GM21381 (cell line): Measurements from ENCODE around the gene CD247.

Experiments
- ATAC-seq: cut with Tn5 transposase; IDR thresholded peaks from one replicate; pipeline ENCODE4 v1.9.1; 2021; ENCODE audit warnings: mild to moderate bottlenecking, moderate library complexity; ENCODE audit not compliant: unreplicated experiment

The CD247 gene

DNA sequence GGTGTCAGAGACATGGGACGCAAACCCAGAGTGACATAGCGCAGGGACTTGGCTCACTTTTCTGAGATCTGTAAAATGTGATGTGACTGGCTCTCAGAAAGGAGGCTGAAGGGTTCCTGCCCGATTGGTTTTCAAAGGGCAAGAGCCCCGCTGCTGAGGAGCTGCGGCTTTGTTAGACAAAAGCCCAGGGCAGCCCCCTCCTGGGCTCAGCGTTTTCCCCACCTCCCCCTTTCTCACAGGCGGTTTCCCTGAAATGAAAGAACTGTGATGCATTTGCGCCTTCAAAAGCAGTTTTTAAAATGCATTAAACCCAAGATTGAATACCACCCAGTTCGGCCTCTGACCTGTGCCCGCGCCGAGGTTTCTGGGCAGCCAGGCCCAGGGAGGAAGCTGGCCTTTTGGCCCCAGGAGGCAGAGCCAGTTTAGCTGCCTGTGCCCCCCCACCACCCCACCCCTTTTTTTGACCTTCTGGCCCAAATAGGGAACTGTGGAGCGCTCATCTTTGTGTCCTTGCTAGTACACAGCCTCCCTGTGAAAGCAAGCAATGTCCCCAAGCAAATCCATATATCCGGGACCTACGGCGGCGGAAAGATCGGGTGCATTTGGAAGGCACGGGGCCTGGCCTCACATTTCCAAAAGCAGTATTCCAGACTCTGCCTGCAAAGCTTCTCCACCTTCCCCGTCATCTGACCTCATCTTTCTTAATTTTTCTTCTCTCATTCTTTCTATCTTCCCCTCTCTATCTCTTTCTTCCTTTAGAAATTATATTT lies 28.6 kb downstream of the CD247 start:
- no peak for ATAC-seq

DNA sequence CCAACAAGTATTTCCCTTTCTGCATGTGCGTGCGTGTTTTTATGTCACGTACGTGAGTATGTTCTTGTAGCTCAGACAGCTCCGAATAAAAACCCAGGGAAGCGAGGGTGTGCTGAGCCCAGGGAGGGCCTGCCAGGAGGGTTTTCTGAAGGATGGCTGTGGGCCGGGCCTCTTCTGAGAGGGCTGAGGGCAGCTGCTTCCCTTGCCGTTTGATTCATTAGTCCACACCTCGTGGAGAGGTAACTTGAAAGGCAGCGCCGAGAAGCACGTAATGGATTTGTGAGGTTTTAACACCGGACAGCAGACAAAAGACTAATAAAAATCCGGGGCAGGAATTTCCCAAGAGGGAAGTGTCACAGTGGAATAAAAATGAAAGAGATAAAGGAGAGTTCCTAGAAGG lies 29.5 kb downstream of the CD247 start:
- ATAC-seq: no peak

DNA sequence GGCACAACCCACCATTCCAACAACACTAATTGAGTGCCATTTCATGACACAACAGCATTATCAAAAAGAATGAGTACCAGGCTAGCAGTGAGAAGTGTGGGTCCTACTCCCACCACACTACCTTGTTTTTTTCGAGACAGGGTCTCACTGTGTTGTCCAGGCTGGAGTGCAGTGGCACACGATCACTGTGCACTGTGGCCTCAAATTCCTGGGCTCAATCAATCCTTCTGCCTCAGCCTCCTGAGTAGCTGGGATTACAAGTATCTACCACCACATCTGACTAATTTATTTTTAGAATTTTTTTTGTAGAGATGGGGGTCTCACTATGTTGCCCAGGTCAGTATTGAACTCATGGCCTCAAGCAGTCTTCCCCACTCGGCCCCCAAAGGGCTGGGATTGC lies 30.7 kb downstream of the CD247 start:
- ATAC-seq: no peak

DNA sequence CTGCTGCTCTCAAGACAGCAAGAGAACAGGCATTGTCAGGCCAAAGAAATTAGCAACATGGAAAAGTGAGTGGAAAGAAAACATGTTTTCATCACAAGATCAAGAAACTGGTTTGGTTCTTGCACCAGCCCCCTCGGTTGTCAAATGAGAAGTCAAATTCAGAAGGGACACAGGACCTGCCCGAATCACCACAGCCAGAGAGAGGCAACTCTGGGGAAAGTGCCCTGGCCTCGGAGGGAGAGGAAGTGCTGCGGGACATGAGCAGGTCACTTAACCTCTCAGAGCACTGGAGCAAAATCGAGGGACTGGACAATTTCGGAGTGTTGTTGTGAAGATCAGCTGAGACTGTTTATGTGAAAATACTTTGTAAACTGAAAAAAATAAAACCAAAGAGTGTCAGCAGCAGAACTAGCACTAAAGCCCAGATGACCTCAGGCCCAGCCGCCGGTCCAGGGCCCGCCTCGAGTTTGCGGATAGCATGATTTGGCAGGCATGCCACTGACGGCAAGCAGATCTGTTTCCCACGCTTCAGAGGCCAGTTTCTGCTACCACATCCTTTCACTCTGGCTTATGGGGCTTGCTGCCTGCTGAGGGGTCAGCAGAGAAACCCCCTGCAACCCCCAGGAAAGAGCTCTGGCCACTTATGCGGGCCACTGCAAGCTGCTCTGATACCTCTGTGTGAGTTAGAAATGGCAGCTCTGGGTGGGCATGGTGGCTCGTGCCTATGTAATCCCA lies 32.1 kb downstream of the CD247 start:
- ATAC-seq: no peak

DNA sequence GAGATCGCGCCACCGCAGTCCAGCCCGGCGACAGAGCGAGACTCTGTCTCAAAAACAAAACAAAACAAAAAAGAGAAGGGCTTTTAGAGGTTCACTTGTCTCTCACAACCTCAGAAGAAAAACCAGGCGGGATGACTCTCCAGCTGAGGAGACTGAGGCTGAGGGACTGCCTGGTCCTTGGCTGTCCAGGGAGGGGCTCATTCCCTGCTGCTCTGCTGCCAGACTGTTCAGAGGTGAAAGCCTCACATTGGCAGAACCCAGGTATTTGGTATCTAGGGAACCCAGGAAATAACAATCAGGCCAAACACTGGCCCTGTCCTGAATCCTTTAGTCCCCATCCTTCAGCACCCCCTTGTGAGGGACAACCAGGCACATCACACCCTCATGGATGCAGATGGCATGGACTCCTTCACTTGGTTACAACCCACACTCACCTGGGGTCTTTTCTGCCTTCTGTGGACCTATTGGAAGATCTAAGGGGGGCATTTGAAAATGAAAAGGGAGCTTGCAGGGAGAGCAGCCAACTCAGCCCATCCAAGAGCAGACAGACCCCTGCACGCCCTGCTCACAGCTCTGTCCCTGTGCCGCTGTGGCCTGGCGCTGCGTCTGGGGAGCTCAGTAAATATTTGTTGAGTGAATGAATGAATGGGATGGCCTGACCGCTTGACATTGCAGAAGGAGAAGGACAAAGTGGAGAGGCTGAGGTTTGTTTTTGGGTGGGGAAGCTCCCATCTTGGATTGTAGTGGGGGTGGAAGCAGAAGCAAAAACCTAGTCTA lies 33.4 kb downstream of the CD247 start:
- no peak for ATAC-seq

DNA sequence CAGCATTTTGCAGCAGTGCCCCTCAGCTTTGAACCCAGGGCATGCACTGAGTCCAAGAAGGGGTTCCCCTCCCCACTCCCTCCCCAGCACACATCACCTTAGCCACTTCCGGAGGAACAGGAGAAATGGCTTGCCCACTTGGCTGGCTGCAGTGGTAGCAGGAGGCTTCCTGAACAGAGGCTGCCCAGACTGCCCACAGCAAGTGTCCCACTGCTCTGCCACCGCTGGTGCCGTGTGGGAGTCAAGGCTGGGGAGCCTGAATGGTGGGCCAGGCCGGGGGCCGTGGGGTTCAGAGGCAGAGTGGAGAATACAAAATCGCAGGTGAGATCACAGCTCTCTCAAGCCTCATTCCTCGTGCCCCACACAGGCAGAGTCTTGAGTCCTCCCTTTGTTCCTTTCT lies 34.5 kb downstream of the CD247 start:
- no peak for ATAC-seq

DNA sequence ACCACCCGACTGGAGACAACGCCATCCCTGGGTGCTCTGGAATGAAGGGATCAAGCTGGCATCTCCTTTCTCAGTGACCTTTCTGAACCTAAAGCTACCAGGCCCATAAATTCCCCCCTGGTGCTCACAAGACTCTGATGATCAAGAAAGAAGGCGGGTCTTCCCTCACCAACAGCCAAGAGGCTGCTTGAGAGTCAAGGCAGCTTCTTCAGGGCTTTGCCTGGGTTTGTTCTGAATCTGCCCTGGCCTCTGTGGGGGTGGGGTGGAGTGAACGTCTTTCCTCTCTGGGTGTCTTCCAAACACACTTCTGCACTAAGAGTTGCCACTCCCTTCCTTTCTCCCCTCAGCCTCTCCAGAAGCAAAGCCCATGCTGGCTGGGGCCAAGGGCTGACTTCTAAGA lies 36.1 kb downstream of the CD247 start:
- ATAC-seq: no peak

DNA sequence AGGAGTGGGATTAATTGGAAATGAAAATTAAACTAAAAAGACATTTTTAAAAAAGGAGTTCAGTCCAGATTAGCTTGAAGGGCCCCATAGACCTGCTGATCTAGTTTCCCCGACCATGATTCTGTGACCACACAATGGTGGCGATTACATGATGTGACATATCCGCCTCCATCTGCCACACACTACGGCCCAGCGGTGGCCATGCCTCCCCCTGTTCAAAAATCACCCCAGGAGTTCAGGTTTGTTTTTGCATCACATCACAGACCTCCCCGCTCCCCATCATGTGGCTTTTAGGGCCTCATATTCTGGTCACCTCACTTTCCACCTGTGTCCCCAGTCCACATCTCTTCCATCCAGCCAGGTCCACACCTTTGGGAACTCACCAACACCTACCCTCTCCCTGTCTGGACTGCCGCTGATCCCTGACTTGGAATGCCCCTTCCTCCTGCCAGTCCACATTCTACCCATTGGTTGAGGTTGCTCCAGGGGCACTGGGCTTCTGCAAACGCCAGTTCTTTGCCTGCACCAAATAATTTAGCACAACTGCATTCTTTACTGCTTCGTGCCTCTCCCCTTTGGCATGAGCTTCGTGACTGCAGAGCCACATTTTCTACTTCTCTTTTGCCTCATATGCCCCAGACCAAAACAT lies 38.9 kb downstream of the CD247 start:
- no peak for ATAC-seq

DNA sequence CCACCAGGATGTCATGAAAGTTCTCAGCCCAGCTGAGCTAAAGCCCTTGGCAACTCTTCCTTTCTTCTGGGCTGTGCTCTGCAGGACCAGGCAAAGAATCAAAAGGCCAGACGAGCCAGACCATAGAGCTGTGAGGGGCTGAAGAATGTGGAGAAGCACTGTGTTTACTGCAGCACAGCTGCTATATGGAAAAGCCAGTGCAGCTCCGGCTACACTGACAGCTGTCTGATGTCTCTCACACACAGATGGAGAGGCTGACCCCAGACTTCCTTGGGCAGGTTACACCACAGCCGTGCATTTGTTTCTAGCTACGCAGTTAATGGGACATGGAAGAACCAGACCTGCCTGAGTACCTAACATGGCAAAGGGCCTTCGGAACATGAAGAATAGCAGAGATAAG lies 40.3 kb downstream of the CD247 start:
- ATAC-seq: no peak

DNA sequence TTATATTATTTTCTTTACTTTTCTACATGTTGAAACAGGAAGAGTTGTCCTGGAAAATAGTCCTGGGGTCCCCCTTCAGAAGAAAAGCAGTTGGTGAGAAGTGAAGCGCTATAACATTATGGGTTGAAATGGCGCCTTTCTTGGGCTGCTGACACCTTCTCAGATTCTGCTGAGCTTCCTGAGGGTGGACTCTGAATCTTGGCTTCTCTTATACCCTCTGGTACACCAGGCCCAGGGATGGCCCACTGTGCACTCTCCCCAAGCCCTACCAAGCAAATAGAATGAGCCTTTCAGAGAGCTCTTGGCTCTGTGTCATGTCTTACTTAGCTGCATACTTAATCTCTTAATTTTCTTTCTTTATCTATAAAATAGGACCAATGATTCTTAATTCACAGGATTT lies 42.3 kb downstream of the CD247 start:
- ATAC-seq: no peak

DNA sequence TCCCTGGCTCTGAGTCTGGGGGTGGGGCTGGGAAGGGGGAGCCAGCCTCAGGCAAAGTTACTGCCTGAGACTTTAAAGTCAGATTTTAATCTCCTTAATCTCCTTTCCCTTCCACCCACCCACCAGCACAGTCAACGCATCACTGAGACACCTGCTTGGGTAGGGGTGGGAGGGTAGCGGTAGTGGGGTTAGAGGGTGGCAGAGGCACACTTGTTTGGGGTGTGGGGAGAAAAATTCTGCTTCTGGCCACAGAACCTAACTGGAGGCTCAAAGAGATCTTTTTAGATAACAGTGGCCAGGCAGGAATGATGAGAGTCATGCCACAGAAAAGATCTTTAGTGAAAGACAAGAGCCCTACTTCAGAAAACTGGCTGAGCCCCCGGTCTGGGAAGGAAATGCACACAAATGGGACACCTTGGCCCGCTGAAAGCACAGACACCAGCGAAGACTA lies 44.1 kb downstream of the CD247 start:
- no peak for ATAC-seq

DNA sequence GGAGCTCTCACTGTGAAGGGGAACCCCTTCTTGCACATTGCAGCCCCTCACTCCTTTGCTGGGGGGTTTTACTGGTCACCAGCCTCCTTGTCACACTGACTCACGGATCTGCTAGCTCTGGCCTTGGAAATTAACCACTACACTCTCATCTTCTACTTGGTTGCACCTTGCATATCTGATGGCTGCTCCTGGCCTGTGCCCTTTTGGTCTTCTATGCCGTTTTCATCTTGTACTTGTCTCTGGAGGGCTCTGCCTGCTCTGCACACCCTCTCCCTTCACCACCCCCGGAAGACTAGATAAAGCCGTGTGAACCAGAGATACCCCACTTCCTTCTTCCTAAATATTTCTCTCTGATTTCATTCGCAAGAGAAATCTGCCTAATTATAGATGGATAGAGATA lies 44.6 kb downstream of the CD247 start:
- ATAC-seq: no peak

DNA sequence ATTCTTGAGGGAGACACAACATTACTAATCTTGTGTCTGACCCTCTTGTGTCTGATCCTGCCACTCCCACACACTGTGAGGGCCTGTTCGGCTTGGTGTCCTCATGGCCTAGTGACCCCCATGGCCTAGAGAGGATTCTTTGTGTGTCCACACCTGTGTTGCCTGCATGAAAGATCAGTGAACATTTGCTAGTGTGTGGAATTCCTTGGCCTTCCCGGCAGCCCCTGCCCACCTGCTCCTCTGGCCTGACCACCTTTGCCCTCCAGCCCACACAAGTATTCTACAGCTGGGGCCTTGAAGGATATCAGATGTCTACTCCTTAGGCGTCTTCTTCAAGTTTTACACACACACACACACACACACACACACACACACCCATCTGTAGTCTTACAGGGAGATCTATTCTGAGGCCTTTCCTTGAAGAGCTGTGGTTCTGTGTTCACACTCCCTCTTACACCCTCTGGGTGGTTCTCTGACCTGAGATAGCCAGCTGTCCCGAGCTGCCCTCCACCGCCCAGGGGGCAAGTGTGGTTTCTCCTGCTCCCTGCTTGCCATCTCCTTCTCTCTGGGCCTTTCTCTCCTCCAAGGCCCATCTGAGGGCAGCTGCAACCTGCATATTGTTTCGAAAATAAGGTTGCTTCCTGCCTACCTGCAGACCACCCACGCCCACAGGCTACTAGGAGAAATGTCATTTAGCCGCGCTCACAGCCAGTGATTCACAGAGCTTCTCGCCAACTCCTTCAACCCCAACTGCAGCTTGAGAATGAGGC lies 45.4 kb downstream of the CD247 start:
- ATAC-seq: no peak

DNA sequence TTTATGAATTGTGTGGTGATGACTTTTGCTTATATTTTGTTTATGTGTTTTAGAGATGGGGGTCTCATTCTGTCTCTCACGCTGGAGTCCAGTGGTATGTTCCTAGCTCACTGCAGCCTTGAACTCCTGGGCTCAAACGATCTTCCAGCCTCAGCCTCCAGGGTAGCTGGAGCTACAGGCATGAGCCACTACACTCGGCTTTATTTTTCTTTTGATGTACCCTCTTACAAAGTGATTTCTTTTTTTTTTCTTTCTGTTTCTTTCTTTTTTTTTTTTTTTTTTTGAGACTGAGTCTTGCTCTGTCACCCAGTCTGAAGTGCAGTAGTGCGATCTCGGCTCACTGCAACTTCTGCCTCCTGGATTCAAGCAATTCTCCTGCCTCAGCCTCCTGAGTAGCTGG lies 46.8 kb downstream of the CD247 start:
- ATAC-seq: no peak

DNA sequence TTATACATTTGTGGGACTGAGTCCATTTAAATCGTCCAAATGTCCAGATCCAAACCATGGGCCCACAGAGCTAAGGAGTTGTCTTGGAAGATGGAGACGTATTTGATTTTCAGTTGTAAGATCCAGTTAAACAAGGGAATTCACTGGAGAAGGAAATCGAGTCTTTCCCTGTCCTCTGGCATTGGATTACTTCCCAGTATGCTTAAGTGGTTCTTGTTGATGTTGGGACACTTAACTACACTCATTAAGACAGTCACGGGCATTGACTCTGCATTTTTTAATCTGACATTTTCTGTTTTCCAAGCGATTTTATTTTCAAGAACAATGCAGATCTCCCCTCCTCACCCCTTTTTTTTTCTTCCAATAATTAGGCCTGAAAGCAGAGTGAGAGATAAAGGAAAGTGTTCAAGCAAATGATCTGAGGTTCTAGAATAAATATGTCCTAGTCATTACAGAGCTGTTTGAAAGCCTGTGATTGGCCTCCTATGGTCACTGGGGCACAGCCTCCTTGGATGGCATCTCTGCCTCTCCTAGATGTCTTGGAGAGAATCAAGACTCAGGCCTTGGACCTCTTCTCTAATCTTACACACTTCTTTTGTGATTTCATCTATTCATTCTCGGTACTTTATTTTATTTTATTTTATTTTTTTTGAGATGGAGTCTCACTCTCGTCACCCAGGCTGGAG lies 48.9 kb downstream of the CD247 start:
- ATAC-seq: no peak

DNA sequence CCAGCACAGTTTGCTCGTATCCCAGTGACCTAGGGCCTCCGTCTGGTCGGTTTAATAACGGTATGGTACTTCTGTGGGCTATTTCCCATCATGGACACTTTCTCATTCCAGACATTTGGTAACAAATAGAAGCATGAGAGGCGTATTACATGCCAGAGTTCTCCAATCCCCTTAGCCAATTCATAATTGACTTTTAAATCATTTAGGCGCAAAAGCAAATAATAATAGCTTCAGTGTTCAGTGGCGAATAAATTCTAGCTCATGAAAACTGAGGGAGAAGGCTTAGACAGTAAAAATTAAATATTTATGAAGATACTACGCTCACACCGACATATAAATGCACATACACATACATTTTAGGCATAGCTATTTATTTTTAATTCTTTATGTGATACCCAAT lies 50.6 kb downstream of the CD247 start:
- ATAC-seq: no peak

DNA sequence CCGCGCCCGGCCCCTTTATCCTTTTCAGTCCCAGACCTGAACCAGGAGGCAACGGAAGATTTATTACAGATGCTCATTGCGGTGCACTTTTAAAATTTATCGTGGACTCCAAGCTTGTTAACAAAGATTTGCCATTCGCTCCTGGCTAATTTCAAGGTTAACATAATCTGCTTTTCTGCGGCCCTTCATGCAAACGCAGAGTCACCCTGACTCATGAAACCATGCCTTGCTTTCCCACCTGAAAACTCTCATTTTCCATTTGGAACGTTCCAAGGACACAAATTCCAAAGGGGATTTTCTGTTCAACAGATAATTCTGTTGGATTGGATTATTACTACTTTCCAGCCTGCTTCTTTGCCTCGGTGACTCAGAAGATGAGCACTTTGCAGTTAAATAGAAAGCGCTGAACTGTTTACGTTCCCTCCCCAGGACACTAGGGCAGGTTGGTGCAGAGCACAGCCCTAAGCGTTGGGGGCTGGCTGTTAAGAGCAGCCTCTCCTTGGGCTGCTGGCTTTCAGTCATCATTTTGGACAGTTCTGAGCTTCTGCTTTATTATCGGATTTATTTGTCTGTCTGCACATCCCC lies 51.1 kb downstream of the CD247 start:
- ATAC-seq: no peak

DNA sequence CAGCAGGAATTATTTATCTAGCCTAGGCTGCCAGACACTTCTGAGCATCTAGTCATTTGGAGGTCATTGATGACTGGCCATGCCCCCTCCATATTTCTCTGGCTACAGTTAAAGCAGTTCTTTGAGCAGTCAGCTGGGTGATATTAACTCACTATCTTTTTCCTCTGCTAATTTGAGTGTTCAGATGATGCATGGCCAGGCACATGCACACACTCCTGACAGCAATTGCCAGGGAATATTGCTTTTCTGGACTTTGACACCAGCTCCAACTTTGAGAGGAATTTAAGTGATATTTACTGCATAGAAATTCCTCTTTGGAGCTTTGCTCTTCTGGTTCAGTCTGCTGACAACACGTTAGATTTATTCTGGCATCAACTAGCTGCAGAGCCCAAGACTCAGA lies 52.6 kb downstream of the CD247 start:
- no peak for ATAC-seq

DNA sequence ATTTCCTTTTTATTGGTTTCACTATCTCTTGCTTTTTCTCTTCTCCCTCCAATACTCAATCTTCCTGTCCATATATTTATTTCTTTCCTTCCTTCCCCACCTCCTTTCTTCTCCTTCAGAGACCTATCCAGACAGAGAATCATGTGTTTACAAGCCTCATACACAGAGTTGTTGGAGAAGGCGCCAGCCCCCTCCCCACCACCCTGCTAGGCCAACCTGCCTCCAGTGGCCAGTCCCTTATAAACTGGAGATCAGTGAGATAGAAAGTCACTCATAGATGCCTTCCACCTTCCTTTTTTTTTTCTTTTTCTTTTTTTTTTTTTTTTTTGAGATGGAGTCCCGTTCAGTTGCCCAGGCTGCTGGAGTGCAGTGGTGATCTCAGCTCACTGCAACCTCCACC lies 53.3 kb downstream of the CD247 start:
- no peak for ATAC-seq
